ENCODE data around the gene AMDHD1. TPM values are rescaled to one million over a fixed set of nuclear protein-coding genes. Genes with fewer than 3 reads are reported as not detected.

AMDHD1 gene
- total and polyA plus RNA-seq, 10 of the 15 experiments (the other 5 are each of a cell fraction or from before 2014, with no cell fraction given): 0.04 to 0.28 (median 0.13) TPM; not detected in 4

DNA sequence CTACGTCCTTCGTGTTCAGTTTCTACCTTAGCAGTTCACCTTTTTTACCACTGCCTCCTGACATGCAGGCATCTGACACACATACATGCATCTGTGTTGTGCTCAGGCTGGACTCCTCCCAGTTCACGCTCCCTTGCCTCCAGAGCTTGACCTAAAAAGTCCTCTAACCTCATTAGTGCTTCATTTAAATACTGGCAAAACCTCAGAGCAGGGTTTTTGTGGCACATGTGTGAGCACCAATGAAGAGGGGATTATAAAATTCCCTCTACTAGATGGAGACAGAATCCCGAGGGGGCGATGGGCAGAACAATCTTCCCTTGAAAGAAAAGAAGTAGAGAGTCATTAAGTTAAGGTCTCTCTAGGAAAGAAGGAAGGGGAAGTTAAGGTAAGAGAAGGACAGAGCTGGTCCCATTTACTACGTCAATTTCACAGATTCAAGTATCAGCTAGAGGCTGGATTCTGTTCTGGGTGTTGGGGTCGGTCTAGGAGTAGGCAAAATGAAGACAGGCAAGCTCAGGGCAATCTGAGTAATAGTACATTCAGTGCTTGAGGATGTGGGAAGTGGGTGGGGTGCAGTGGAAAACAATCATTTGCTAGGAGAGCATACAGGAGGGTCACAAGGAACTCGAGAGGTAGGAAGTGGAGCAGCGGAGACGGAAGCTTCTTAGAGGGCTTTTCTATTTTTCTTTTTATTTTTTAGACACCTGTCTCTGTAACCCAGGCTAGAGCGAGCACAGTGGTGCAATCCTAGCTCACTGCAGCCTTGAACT lies 45.6 kb downstream of the AMDHD1 start:
- Histone ChIP-seq H3K36me3 (ENCODE audit: control insufficient read depth in 2 of 2, insufficient read depth in 2 of 2, low read length in 1 of 2) (no peaks in the 10 kb centered on the region), H3K9me3 (replicated peaks; ENCODE audit: control insufficient read depth, insufficient read depth, low read length) (no peaks in the 10 kb centered on the region), H3K4me1 (ENCODE audit: control insufficient read depth, insufficient read depth, low read length) (no peaks in the 10 kb centered on the region), H3K4me2 (ENCODE audit: control insufficient read depth, insufficient read depth) (no peak overlapping the region), H3K9ac (ENCODE audit: control insufficient read depth, insufficient read depth, low read length) (no peak overlapping the region), H4K20me1 (ENCODE audit: control insufficient read depth, insufficient read depth) (no peaks in the 10 kb centered on the region), H3K4me3 (no peak overlapping the region), H3K79me2 (ENCODE audit: control insufficient read depth, insufficient read depth, low read length) (no peaks in the 10 kb centered on the region), H3K27ac (ENCODE audit: control insufficient read depth, insufficient read depth) (no peak overlapping the region), H3K27me3 (replicated peaks in 1 of 2; ENCODE audit: control insufficient read depth in 2 of 2, insufficient read depth in 2 of 2, low read length in 1 of 2) (peaks cover 0 to 3% of the 10 kb centered on the region in 2 experiments; a peak in 2 of 4 replicates), H2AFZ (ENCODE audit: control insufficient read depth, low read depth, low read length) (no peak overlapping the region)
- in situ Hi-C loops (cut with MboI) (no loop called here), intact Hi-C loops (cut with micrococcal nuclease; ENCODE audit: unreplicated experiment) (no loop called here)
- no TSS peak for BruUV-seq (replicated peaks)
- TF ChIP-seq, protein P1, sequence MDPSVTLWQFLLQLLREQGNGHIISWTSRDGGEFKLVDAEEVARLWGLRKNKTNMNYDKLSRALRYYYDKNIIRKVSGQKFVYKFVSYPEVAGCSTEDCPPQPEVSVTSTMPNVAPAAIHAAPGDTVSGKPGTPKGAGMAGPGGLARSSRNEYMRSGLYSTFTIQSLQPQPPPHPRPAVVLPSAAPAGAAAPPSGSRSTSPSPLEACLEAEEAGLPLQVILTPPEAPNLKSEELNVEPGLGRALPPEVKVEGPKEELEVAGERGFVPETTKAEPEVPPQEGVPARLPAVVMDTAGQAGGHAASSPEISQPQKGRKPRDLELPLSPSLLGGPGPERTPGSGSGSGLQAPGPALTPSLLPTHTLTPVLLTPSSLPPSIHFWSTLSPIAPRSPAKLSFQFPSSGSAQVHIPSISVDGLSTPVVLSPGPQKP (IDR thresholded peaks at IDR 0.05; ENCODE audit: low read depth, low read length): no peak
- TF ChIP-seq IKZF2 (IDR thresholded peaks at IDR 0.05): no peak
- no peak for TF ChIP-seq RCOR1 (conservative IDR thresholded peaks at IDR 0.05; ENCODE audit: low read depth, low read length)
- TF ChIP-seq SMARCA5 (IDR thresholded peaks at IDR 0.05): no peak
- TF ChIP-seq NFYA (IDR thresholded peaks at IDR 0.05; ENCODE audit: borderline replicate concordance, low read depth, low read length): no peak
- TF ChIP-seq NFIC (IDR thresholded peaks at IDR 0.05; ENCODE audit: low read depth, low read length): no peak
- TF ChIP-seq, protein P2, sequence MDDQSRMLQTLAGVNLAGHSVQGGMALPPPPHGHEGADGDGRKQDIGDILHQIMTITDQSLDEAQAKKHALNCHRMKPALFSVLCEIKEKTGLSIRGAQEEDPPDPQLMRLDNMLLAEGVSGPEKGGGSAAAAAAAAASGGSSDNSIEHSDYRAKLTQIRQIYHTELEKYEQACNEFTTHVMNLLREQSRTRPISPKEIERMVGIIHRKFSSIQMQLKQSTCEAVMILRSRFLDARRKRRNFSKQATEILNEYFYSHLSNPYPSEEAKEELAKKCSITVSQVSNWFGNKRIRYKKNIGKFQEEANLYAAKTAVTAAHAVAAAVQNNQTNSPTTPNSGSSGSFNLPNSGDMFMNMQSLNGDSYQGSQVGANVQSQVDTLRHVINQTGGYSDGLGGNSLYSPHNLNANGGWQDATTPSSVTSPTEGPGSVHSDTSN (IDR thresholded peaks at IDR 0.05; ENCODE audit: insufficient replicate concordance, low read depth, low read length): no peak
- ChIA-PET POLR2A (no interaction called here), SMC1A (ENCODE audit: uncharacterized antibody, unreplicated experiment) (interaction anchor here (0.7 to 1.4 kb wide), 4 partner anchors 10 to 70 kb away, joined by 3 to 5 read pairs (median 3); no protein-coding TSS in a partner anchor), CTCF (interaction anchor here (2.7 kb wide), 1 partner anchor 10 kb away, joined by 23 read pairs; no protein-coding TSS in a partner anchor), RAD21 (ENCODE audit: unreplicated experiment) (interaction anchor here (2.2 kb wide), 1 partner anchor 10 kb away, joined by 9 read pairs; no protein-coding TSS in a partner anchor)
- DNase-seq (ENCODE audit: low read depth, low spot score) (no peak), FAIRE-seq (no peak), ATAC-seq (no peak)
- 39% methylated on average over 11 of the region's 11 CpGs for WGBS (ENCODE audit: insufficient coverage, insufficient replicate concordance, low lambda C conversion rate, missing lambda C conversion rate)

Data from GM12878 (cell line).